ENCODE measurements around the gene LGALS3. TPM values are rescaled to one million over a fixed set of nuclear protein-coding genes. Genes with fewer than 3 reads are reported as not detected.

Gene LGALS3
- total and polyA plus RNA-seq, 4 donors = 6.9 to 20.8 (median 10.7) TPM

DNA sequence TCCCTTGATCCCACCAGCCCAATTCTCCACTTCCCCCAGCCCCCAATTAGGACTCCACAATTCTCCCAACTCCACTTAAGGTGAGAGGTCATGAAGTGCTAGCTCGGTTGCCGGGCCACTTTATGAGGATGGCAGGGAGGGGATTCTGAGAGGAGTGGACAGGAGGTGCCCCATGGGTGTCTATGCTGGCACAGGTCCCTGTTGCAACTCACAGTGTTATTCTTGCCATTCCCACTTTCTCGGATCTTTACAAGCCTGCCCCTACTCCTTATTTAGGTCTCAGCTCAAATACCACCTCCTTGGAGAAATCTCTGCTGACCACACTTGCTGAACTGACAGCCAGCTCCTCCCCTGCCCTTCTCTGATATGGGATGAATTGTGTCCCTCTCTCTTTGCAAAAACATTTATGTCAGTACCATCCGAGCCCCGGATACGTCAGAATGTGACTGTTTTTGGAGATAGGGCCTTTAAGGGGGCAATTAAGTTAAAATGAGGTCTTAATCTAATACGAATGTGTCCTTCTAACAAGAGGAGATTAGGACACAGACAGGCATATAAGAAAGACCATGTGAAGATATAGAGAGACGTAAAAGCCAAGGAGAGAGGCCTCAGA is 4.2 kb upstream of the LGALS3 start:
- Histone ChIP-seq H3K4me1 (ENCODE audit: control insufficient read depth in 4 of 4, insufficient read depth in 4 of 4, low read length in 3 of 4) (peaks cover 0 to 11% (median 4%) of the 10 kb centered on the region in 4 donors), H3K9ac (ENCODE audit: low read depth in 1 of 2, low read length in 2 of 2) (no peak overlapping the region), H3K4me3 (ENCODE audit: low read depth in 1 of 3, low read length in 3 of 3) (no peak overlapping the region), H3K27ac (ENCODE audit: low read depth in 1 of 2, low read length in 2 of 2) (no peak overlapping the region), H3K27me3 (ENCODE audit: control insufficient read depth in 4 of 4, insufficient read depth in 4 of 4, low read length in 3 of 4) (no peaks in the 10 kb centered on the region), H3K9me3 (ENCODE audit: control insufficient read depth in 4 of 4, low read length in 3 of 4) (no peaks in the 10 kb centered on the region), H3K36me3 (ENCODE audit: control insufficient read depth in 4 of 4, insufficient read depth in 3 of 4, low read depth in 1 of 4, low read length in 3 of 4) (no peaks in the 10 kb centered on the region)
- no peak for DNase-seq (ENCODE audit: low spot score)
- WGBS = 86% methylated on average over 8 of the region's 8 CpGs
- TF ChIP-seq, protein P1, sequence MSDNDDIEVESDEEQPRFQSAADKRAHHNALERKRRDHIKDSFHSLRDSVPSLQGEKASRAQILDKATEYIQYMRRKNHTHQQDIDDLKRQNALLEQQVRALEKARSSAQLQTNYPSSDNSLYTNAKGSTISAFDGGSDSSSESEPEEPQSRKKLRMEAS (IDR thresholded peaks at IDR 0.05) = no peak
- TF ChIP-seq JUND (IDR thresholded peaks at IDR 0.05) (no peak), HNF4G (IDR thresholded peaks at IDR 0.05) (no peak), RXRA (IDR thresholded peaks at IDR 0.05) (no peak), SP1 (IDR thresholded peaks at IDR 0.05) (no peak), NR2F2 (IDR thresholded peaks at IDR 0.05) (no peak), YY1 (IDR thresholded peaks at IDR 0.05) (no peak), HNF4A (conservative IDR thresholded peaks at IDR 0.05) (no peak), GABPA (IDR thresholded peaks at IDR 0.05 in 1 of 2, conservative IDR thresholded peaks at IDR 0.05 in 1 of 2) (no peak), FOXA1 (IDR thresholded peaks at IDR 0.05) (no peak)

DNA sequence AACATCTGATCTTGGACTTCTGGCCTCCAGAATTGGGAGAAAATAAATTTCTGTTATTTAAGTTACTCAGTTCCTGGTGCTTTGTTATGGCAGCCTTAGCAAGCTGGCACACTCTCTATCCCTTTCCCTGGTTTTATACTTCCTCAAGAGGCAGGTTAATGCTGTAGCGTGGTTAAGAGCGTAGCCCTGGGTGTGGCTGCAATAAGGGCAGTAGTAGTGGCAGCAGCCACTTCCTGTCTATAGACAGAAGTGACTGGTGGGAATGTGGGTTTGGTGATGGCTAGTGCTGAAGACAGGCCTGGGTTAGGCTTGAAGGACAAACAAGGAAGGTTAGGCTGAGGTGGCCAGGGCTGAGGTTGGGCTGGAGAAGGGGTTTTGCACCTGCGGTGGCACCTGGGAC is 3.6 kb upstream of the LGALS3 start:
- Histone ChIP-seq H3K36me3 (ENCODE audit: control insufficient read depth in 4 of 4, insufficient read depth in 3 of 4, low read depth in 1 of 4, low read length in 3 of 4) (no peaks in the 10 kb centered on the region), H3K27ac (ENCODE audit: low read depth in 1 of 2, low read length in 2 of 2) (no peak overlapping the region), H3K9ac (ENCODE audit: low read depth in 1 of 2, low read length in 2 of 2) (no peak overlapping the region), H3K4me3 (ENCODE audit: low read depth in 1 of 3, low read length in 3 of 3) (no peak overlapping the region), H3K4me1 (ENCODE audit: control insufficient read depth in 4 of 4, insufficient read depth in 4 of 4, low read length in 3 of 4) (peaks cover 0 to 16% (median 8%) of the 10 kb centered on the region in 4 donors), H3K27me3 (ENCODE audit: control insufficient read depth in 4 of 4, insufficient read depth in 4 of 4, low read length in 3 of 4) (no peaks in the 10 kb centered on the region), H3K9me3 (ENCODE audit: control insufficient read depth in 4 of 4, low read length in 3 of 4) (no peaks in the 10 kb centered on the region)
- WGBS = 83% methylated on average over 3 of the region's 3 CpGs
- no peak for DNase-seq (ENCODE audit: low spot score)
- TF ChIP-seq HNF4A (conservative IDR thresholded peaks at IDR 0.05) = no peak
- no peak for TF ChIP-seq HNF4G (IDR thresholded peaks at IDR 0.05)
- TF ChIP-seq FOXA2 (IDR thresholded peaks at IDR 0.05) = no peak
- TF ChIP-seq, protein P2, sequence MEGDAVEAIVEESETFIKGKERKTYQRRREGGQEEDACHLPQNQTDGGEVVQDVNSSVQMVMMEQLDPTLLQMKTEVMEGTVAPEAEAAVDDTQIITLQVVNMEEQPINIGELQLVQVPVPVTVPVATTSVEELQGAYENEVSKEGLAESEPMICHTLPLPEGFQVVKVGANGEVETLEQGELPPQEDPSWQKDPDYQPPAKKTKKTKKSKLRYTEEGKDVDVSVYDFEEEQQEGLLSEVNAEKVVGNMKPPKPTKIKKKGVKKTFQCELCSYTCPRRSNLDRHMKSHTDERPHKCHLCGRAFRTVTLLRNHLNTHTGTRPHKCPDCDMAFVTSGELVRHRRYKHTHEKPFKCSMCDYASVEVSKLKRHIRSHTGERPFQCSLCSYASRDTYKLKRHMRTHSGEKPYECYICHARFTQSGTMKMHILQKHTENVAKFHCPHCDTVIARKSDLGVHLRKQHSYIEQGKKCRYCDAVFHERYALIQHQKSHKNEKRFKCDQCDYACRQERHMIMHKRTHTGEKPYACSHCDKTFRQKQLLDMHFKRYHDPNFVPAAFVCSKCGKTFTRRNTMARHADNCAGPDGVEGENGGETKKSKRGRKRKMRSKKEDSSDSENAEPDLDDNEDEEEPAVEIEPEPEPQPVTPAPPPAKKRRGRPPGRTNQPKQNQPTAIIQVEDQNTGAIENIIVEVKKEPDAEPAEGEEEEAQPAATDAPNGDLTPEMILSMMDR (IDR thresholded peaks at IDR 0.05; ENCODE audit: low read depth, low read length, missing input control) = no peak
- TF ChIP-seq RAD21 (IDR thresholded peaks at IDR 0.05) = no peak
- no peak for TF ChIP-seq SP1 (IDR thresholded peaks at IDR 0.05)
- no peak for TF ChIP-seq JUND (IDR thresholded peaks at IDR 0.05)
- TF ChIP-seq NR2F2 (IDR thresholded peaks at IDR 0.05) = no peak
- no peak for TF ChIP-seq RXRA (IDR thresholded peaks at IDR 0.05)
- no peak for TF ChIP-seq TAF1 (conservative IDR thresholded peaks at IDR 0.05)
- TF ChIP-seq, protein P1 (IDR thresholded peaks at IDR 0.05) = no peak
- no peak for TF ChIP-seq GABPA (IDR thresholded peaks at IDR 0.05 in 1 of 2, conservative IDR thresholded peaks at IDR 0.05 in 1 of 2)

DNA sequence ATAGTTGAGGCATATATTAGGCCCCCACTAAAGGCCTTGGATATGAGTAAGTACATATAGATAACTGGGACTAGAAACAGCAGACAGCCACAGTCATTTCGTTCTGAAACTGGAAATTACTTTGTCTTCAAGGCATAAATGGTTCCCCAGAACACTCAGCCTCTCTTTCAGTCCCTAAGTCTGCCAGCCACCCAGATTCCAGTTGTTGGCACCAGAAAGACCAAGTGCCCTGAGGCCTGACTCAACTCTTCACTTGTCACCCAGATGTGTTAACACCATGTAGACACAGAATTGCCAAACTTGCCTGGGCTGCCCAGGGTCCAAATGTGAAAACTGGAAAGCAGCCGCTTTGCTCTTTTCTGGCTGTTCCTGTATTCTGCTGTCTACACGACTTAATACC is 3.0 kb upstream of the LGALS3 start:
- H3K4me1 ChIP-seq (ENCODE audit: control insufficient read depth in 4 of 4, insufficient read depth in 4 of 4, low read length in 3 of 4) = peaks cover 0 to 16% (median 8%) of the 10 kb centered on the region in 4 donors
- TF ChIP-seq FOXA1 (IDR thresholded peaks at IDR 0.05) (no peak), HNF4G (IDR thresholded peaks at IDR 0.05) (no peak), JUND (IDR thresholded peaks at IDR 0.05) (no peak), SP1 (IDR thresholded peaks at IDR 0.05) (no peak), RAD21 (IDR thresholded peaks at IDR 0.05) (no peak), NR2F2 (IDR thresholded peaks at IDR 0.05) (no peak), HNF4A (conservative IDR thresholded peaks at IDR 0.05) (no peak), RXRA (IDR thresholded peaks at IDR 0.05) (no peak), EGR1 (IDR thresholded peaks at IDR 0.05; ENCODE audit: low read depth in 2 of 2) (no peak), FOXA2 (IDR thresholded peaks at IDR 0.05) (no peak), TAF1 (conservative IDR thresholded peaks at IDR 0.05) (no peak)
- TF ChIP-seq, protein P3, sequence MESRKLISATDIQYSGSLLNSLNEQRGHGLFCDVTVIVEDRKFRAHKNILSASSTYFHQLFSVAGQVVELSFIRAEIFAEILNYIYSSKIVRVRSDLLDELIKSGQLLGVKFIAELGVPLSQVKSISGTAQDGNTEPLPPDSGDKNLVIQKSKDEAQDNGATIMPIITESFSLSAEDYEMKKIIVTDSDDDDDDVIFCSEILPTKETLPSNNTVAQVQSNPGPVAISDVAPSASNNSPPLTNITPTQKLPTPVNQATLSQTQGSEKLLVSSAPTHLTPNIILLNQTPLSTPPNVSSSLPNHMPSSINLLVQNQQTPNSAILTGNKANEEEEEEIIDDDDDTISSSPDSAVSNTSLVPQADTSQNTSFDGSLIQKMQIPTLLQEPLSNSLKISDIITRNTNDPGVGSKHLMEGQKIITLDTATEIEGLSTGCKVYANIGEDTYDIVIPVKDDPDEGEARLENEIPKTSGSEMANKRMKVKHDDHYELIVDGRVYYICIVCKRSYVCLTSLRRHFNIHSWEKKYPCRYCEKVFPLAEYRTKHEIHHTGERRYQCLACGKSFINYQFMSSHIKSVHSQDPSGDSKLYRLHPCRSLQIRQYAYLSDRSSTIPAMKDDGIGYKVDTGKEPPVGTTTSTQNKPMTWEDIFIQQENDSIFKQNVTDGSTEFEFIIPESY (IDR thresholded peaks at IDR 0.05) = no peak
- TF ChIP-seq, protein P4, sequence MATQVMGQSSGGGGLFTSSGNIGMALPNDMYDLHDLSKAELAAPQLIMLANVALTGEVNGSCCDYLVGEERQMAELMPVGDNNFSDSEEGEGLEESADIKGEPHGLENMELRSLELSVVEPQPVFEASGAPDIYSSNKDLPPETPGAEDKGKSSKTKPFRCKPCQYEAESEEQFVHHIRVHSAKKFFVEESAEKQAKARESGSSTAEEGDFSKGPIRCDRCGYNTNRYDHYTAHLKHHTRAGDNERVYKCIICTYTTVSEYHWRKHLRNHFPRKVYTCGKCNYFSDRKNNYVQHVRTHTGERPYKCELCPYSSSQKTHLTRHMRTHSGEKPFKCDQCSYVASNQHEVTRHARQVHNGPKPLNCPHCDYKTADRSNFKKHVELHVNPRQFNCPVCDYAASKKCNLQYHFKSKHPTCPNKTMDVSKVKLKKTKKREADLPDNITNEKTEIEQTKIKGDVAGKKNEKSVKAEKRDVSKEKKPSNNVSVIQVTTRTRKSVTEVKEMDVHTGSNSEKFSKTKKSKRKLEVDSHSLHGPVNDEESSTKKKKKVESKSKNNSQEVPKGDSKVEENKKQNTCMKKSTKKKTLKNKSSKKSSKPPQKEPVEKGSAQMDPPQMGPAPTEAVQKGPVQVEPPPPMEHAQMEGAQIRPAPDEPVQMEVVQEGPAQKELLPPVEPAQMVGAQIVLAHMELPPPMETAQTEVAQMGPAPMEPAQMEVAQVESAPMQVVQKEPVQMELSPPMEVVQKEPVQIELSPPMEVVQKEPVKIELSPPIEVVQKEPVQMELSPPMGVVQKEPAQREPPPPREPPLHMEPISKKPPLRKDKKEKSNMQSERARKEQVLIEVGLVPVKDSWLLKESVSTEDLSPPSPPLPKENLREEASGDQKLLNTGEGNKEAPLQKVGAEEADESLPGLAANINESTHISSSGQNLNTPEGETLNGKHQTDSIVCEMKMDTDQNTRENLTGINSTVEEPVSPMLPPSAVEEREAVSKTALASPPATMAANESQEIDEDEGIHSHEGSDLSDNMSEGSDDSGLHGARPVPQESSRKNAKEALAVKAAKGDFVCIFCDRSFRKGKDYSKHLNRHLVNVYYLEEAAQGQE (IDR thresholded peaks at IDR 0.05) = no peak
- TF ChIP-seq, protein P1 (IDR thresholded peaks at IDR 0.05) = no peak

More for the DNA sequence above, 3.0 kb upstream of the LGALS3 start:
- WGBS = 77% methylated on average over 3 of the region's 3 CpGs
- no peak for DNase-seq (ENCODE audit: low spot score)
- no peaks in the 10 kb centered on the region for H3K9me3 ChIP-seq (ENCODE audit: control insufficient read depth in 4 of 4, low read length in 3 of 4)
- no peaks in the 10 kb centered on the region for H3K36me3 ChIP-seq (ENCODE audit: control insufficient read depth in 4 of 4, insufficient read depth in 3 of 4, low read depth in 1 of 4, low read length in 3 of 4)
- no peak overlapping the region for H3K27ac ChIP-seq (ENCODE audit: low read depth in 1 of 2, low read length in 2 of 2)
- no peak overlapping the region for H3K4me3 ChIP-seq (ENCODE audit: low read depth in 1 of 3, low read length in 3 of 3)
- no peak overlapping the region for H3K9ac ChIP-seq (ENCODE audit: low read depth in 1 of 2, low read length in 2 of 2)
- peaks cover 0 to 3% (median under 1%) of the 10 kb centered on the region in 4 donors for H3K27me3 ChIP-seq (ENCODE audit: control insufficient read depth in 4 of 4, insufficient read depth in 4 of 4, low read length in 3 of 4)
